ENCODE measurements around the gene ABCC5.

DNA sequence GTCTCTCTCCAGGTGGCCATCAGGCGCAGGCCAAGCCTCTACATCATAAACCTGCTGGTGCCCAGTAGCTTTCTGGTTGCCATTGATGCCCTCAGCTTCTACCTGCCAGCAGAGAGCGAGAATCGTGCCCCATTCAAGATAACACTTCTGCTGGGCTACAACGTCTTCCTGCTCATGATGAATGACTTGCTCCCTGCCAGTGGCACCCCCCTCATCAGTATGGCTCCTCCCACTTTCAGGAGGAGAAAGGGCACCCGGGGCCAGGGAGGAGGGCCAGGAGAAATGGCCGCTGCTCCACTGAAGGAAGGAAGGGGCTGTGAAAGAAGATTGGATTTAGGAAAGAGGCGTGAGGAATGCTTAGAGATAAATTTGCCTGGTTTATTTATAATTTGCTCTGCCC lies 41.7 kb upstream of the ABCC5 start:
- TF ChIP-seq ZNF777 (tag by site-specific recombination; IDR thresholded peaks at IDR 0.05; ENCODE audit: borderline replicate concordance) = no peak
- no peak for TF ChIP-seq ZBTB10 (tag by site-specific recombination; IDR thresholded peaks at IDR 0.05)
- no peak for TF ChIP-seq CTCF (tag by site-specific recombination; IDR thresholded peaks at IDR 0.05)
- TF ChIP-seq ZNF214 (tag by site-specific recombination; IDR thresholded peaks at IDR 0.05; ENCODE audit: borderline replicate concordance) = no peak
- no peak for TF ChIP-seq YY1 (tag by site-specific recombination; IDR thresholded peaks at IDR 0.05)
- TF ChIP-seq MYNN (tag by site-specific recombination; IDR thresholded peaks at IDR 0.05; ENCODE audit: borderline replicate concordance) = no peak
- no peak for TF ChIP-seq ELK4 (IDR thresholded peaks at IDR 0.05; ENCODE audit: borderline replicate concordance, low read depth, low read length)
- no peak for TF ChIP-seq HOXA7 (CRISPR knock-in tag; IDR thresholded peaks at IDR 0.05; ENCODE audit: borderline replicate concordance)
- no peak for TF ChIP-seq KLF7 (tag by site-specific recombination; IDR thresholded peaks at IDR 0.05; ENCODE audit: borderline replicate concordance)
